Calu3 (cell line): ENCODE results near the gene EWSR1. TPM values are rescaled to one million over a fixed set of nuclear protein-coding genes. Genes with fewer than 3 reads are reported as not detected.

ENCODE experiments used
- BruUV-seq: library from RNA; stranded (reverse); fragments of 400-500 nt; replicated peaks from 2 replicates; lab custom pipeline; 2021; lab: Mats Ljungman, UMichigan
- CTCF ChIA-PET: fragments of 300-600 bp; sonication (Branson Sonifier 250); formaldehyde crosslinking; loops from one replicate; lab custom pipeline; 2022; ENCODE audit warnings: antibody characterized with exemption; lab: Charles Lee
- DNase-seq: peaks from one replicate; pipeline ENCODE4 v3.0.0; 2022
- H3K27ac Mint-ChIP-seq: one replicate; pipeline ENCODE4 v1.8.0; 2022; ENCODE audit warnings: mixed read lengths; ENCODE audit not compliant: unreplicated experiment
- H3K27me3 Mint-ChIP-seq: one replicate; pipeline ENCODE4 v1.8.0; 2022; ENCODE audit warnings: mixed read lengths; ENCODE audit not compliant: unreplicated experiment
- H3K36me3 Mint-ChIP-seq: one replicate; pipeline ENCODE4 v1.8.0; 2022; ENCODE audit warnings: mild to moderate bottlenecking, moderate library complexity, mixed read lengths; ENCODE audit not compliant: insufficient read depth, unreplicated experiment
- H3K4me1 Mint-ChIP-seq: one replicate; pipeline ENCODE4 v1.8.0; 2022; ENCODE audit warnings: mild to moderate bottlenecking, low read depth, mixed read lengths; ENCODE audit not compliant: unreplicated experiment
- H3K4me3 Mint-ChIP-seq: one replicate; pipeline ENCODE4 v1.8.0; 2022; ENCODE audit warnings: mild to moderate bottlenecking, low read depth, moderate library complexity, mixed read lengths; ENCODE audit not compliant: unreplicated experiment
- H3K9me3 Mint-ChIP-seq: one replicate; pipeline ENCODE4 v1.8.0; 2022; ENCODE audit warnings: low read depth, mixed read lengths; ENCODE audit not compliant: unreplicated experiment
- intact Hi-C: fragments of 100-400 bp; cut with micrococcal nuclease; formaldehyde crosslinking; loops from one replicate; pipeline ENCODE4 v1.10.0; 2022; ENCODE audit not compliant: unreplicated experiment
- total RNA-seq: library from RNA; stranded (reverse); gene quantifications from 2 replicates; pipeline ENCODE4 v1.2.3, GENCODE V29; 2022
- TF ChIP-seq, protein P1 (sequence below): fragments of 200-600 bp; IDR thresholded peaks from one replicate; pipeline ENCODE4 v1.8.0; 2022; ENCODE audit warnings: antibody characterized with exemption; ENCODE audit not compliant: unreplicated experiment

The EWSR1 gene
- total RNA-seq, 1 experiment from 2014 or later = 374 TPM

GRCh38 chr22:29292379-29292778, 24.3 kb downstream of the EWSR1 start:
- Mint-ChIP-seq H3K27me3 (no peaks in the 10 kb centered on the region), H3K27ac (no peak overlapping the region), H3K9me3 (no peaks in the 10 kb centered on the region), H3K4me3 (no peak overlapping the region), H3K36me3 (peaks cover 89% of the 10 kb centered on the region), H3K4me1 (no peaks in the 10 kb centered on the region)
- CTCF ChIA-PET = no interaction called here
- no TSS peak for BruUV-seq
- intact Hi-C loops = no loop called here
- no peak for DNase-seq
- TF ChIP-seq, protein P1, sequence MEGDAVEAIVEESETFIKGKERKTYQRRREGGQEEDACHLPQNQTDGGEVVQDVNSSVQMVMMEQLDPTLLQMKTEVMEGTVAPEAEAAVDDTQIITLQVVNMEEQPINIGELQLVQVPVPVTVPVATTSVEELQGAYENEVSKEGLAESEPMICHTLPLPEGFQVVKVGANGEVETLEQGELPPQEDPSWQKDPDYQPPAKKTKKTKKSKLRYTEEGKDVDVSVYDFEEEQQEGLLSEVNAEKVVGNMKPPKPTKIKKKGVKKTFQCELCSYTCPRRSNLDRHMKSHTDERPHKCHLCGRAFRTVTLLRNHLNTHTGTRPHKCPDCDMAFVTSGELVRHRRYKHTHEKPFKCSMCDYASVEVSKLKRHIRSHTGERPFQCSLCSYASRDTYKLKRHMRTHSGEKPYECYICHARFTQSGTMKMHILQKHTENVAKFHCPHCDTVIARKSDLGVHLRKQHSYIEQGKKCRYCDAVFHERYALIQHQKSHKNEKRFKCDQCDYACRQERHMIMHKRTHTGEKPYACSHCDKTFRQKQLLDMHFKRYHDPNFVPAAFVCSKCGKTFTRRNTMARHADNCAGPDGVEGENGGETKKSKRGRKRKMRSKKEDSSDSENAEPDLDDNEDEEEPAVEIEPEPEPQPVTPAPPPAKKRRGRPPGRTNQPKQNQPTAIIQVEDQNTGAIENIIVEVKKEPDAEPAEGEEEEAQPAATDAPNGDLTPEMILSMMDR = no peak

GRCh38 chr22:29298641-29299040, 30.6 kb downstream of the EWSR1 start:
- intact Hi-C loops = no loop called here
- H3K27me3 Mint-ChIP-seq = no peaks in the 10 kb centered on the region
- H3K36me3 Mint-ChIP-seq = peaks cover 88% of the 10 kb centered on the region
- H3K27ac Mint-ChIP-seq = peak overlapping the region; percentile 1
- H3K4me1 Mint-ChIP-seq = no peaks in the 10 kb centered on the region
- TF ChIP-seq, protein P1 = no peak
- BruUV-seq = no TSS peak
- CTCF ChIA-PET = interaction anchor here (0.6 kb wide), 2 partner anchors 47 to 293 kb away, joined by 5 to 6 read pairs; no protein-coding TSS in a partner anchor
- no peaks in the 10 kb centered on the region for H3K9me3 Mint-ChIP-seq
- no peak for DNase-seq
- H3K4me3 Mint-ChIP-seq = no peak overlapping the region

DNA sequence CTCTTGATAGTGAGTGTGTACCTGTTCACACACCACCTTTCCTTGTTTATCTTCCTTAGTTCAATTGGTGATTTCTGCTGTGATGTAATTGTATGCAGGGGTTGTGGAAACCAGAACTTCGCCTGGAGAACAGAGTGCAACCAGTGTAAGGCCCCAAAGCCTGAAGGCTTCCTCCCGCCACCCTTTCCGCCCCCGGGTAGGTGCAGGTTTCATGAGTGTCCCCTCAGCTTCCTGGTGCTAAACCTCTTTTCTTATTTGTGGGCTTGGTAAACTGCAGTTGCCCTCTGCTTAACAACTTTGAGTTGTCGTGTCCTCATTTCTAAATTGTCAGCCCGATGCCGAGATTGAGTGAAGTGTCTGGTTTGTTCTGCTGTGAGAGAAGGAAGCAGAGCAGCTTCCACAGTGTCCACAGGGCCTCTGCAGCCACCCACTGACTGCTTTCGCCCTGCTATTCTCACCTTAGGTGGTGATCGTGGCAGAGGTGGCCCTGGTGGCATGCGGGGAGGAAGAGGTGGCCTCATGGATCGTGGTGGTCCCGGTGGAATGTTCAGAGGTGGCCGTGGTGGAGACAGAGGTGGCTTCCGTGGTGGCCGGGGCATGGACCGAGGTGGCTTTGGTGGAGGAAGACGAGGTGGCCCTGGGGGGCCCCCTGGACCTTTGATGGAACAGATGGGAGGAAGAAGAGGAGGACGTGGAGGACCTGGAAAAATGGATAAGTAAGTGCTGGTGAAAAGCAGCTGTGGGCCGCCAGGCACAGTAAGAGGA, 31.2 kb downstream of the EWSR1 start:
- TF ChIP-seq, protein P1 = no peak
- H3K36me3 Mint-ChIP-seq = peaks cover 83% of the 10 kb centered on the region

GRCh38 chr22:29300467-29300806, 32.4 kb downstream of the EWSR1 start:
- CTCF ChIA-PET = no interaction called here
- BruUV-seq = no TSS peak
- H3K36me3 Mint-ChIP-seq = peaks cover 83% of the 10 kb centered on the region
- TF ChIP-seq, protein P1 = no peak
- intact Hi-C loops = no loop called here
- no peak for DNase-seq
- peak overlapping the region; percentile 46 for H3K27ac Mint-ChIP-seq
- H3K4me3 Mint-ChIP-seq = no peak overlapping the region
- no peaks in the 10 kb centered on the region for H3K9me3 Mint-ChIP-seq
- H3K27me3 Mint-ChIP-seq = no peaks in the 10 kb centered on the region
- H3K4me1 Mint-ChIP-seq = no peaks in the 10 kb centered on the region

More for the DNA sequence above, 31.2 kb downstream of the EWSR1 start:
- Mint-ChIP-seq H3K27me3 (no peaks in the 10 kb centered on the region), H3K4me1 (no peaks in the 10 kb centered on the region), H3K9me3 (no peaks in the 10 kb centered on the region), H3K4me3 (no peak overlapping the region), H3K27ac (peak overlapping the region; percentile 1)
- no peak for DNase-seq
- CTCF ChIA-PET = no interaction called here
- intact Hi-C loops = no loop called here
- no TSS peak for BruUV-seq
